HG03108 (cell line): ENCODE measurements around the gene EDC3.
"Not testable (repeated sequence)": the region's sequence is repeated elsewhere in the genome, so short reads cannot be mapped to it uniquely, and the experiment has no call there.

ENCODE experiments used
- ATAC-seq: cut with Tn5 transposase; IDR thresholded peaks from one replicate; pipeline ENCODE4 v1.9.1; 2021; ENCODE audit warnings: moderate library complexity; ENCODE audit not compliant: unreplicated experiment

Gene EDC3

GRCh38 chr15:74653426-74654102 lies 42.3 kb downstream of the EDC3 start:
- ATAC-seq: no peak

- no peak for ATAC-seq
Measured at GRCh38 chr15:74651242-74651741, 44.5 kb downstream of the EDC3 start.

- no peak for ATAC-seq
Measured at GRCh38 chr15:74648051-74648842, 47.6 kb downstream of the EDC3 start.

- no peak for ATAC-seq
Measured at GRCh38 chr15:74646480-74646879, 49.3 kb downstream of the EDC3 start.

- ATAC-seq: no peak
Measured at GRCh38 chr15:74643665-74644204, 52.1 kb downstream of the EDC3 start.

GRCh38 chr15:74642734-74643664 lies 52.8 kb downstream of the EDC3 start:
- ATAC-seq: no peak

- ATAC-seq: no peak
Measured at GRCh38 chr15:74642348-74642733, 53.5 kb downstream of the EDC3 start.

- ATAC-seq: no peak
Measured at GRCh38 chr15:74641151-74641550, 54.7 kb downstream of the EDC3 start.

- no peak for ATAC-seq
Measured at GRCh38 chr15:74636984-74637383, 58.8 kb downstream of the EDC3 start.

GRCh38 chr15:74635228-74635627 lies 60.6 kb downstream of the EDC3 start:
- ATAC-seq: no peak

GRCh38 chr15:74633781-74634180 lies 62.0 kb downstream of the EDC3 start:
- ATAC-seq: no peak

- no peak for ATAC-seq
Measured at GRCh38 chr15:74632601-74633000, 63.2 kb downstream of the EDC3 start.

- no peak for ATAC-seq
Measured at GRCh38 chr15:74631935-74632560, 63.8 kb downstream of the EDC3 start.

- ATAC-seq: no peak
Measured at GRCh38 chr15:74631408-74631807, 64.4 kb downstream of the EDC3 start.

GRCh38 chr15:74631087-74631385 lies 64.8 kb downstream of the EDC3 start:
- ATAC-seq: no peak

GRCh38 chr15:74630284-74631086 lies 65.3 kb downstream of the EDC3 start:
- ATAC-seq: no peak

GRCh38 chr15:74629696-74630095 lies 66.1 kb downstream of the EDC3 start:
- ATAC-seq: not testable (repeated sequence)

- no peak for ATAC-seq
Measured at GRCh38 chr15:74628949-74629348, 66.9 kb downstream of the EDC3 start.

GRCh38 chr15:74628199-74628598 lies 67.6 kb downstream of the EDC3 start:
- no peak for ATAC-seq

- ATAC-seq: no peak
Measured at GRCh38 chr15:74627766-74628165, 68.1 kb downstream of the EDC3 start.
